ENCODE measurements around the gene KCTD10. TPM values are rescaled to one million over a fixed set of nuclear protein-coding genes. Genes with fewer than 3 reads are reported as not detected.
"Not testable (repeated sequence)": the region's sequence is repeated elsewhere in the genome, so short reads cannot be mapped to it uniquely, and the experiment has no call there.

KCTD10 gene
- total RNA-seq, 1 donor from 2014 or later: 21.5 TPM

- H3K4me1 ChIP-seq: peaks cover 57% of the 10 kb centered on the region
- intact Hi-C loops (cut with micrococcal nuclease): no loop called here
- H3K36me3 ChIP-seq: peaks cover 33% of the 10 kb centered on the region
- peak overlapping the region; percentile 72 for H3K27ac ChIP-seq (replicated peaks)
- no peak for TF ChIP-seq CTCF (IDR thresholded peaks at IDR 0.05; ENCODE audit: borderline replicate concordance)
- no peak for DNase-seq
- H3K27me3 ChIP-seq (ENCODE audit: low read depth): no peaks in the 10 kb centered on the region
- H3K4me3 ChIP-seq: no peak overlapping the region
- no peaks in the 10 kb centered on the region for H3K9me3 ChIP-seq (replicated peaks)
These were observed 32.8 kb downstream of the KCTD10 start for GRCh38 chr12:109444259-109444658.

GRCh38 chr12:109443794-109444193 lies 33.3 kb downstream of the KCTD10 start:
- no peak for DNase-seq
- Histone ChIP-seq H3K27ac (replicated peaks) (peak overlapping the region; percentile 72), H3K27me3 (ENCODE audit: low read depth) (no peaks in the 10 kb centered on the region), H3K4me3 (no peak overlapping the region), H3K9me3 (replicated peaks) (no peaks in the 10 kb centered on the region), H3K36me3 (peaks cover 33% of the 10 kb centered on the region), H3K4me1 (peaks cover 57% of the 10 kb centered on the region)
- TF ChIP-seq CTCF (IDR thresholded peaks at IDR 0.05; ENCODE audit: borderline replicate concordance): peak; percentile 50
- intact Hi-C loops (cut with micrococcal nuclease): no loop called here

GRCh38 chr12:109440851-109441490 lies 36.1 kb downstream of the KCTD10 start:
- H3K9me3 ChIP-seq (replicated peaks): no peaks in the 10 kb centered on the region
- peaks cover 37% of the 10 kb centered on the region for H3K4me1 ChIP-seq
- DNase-seq: no peak
- TF ChIP-seq CTCF (IDR thresholded peaks at IDR 0.05; ENCODE audit: borderline replicate concordance): no peak
- intact Hi-C loops (cut with micrococcal nuclease): no loop called here
- no peak overlapping the region for H3K27ac ChIP-seq (replicated peaks)
- peaks cover 10% of the 10 kb centered on the region for H3K36me3 ChIP-seq
- no peaks in the 10 kb centered on the region for H3K27me3 ChIP-seq (ENCODE audit: low read depth)
- H3K4me3 ChIP-seq: no peak overlapping the region

GRCh38 chr12:109439951-109440350 lies 37.1 kb downstream of the KCTD10 start:
- H3K9me3 ChIP-seq (replicated peaks); DNase-seq; H3K27ac ChIP-seq (replicated peaks); H3K4me3 ChIP-seq; intact Hi-C loops (cut with micrococcal nuclease); H3K36me3 ChIP-seq; H3K27me3 ChIP-seq (ENCODE audit: low read depth): not testable (repeated sequence)
- H3K4me1 ChIP-seq: peaks cover 27% of the 10 kb centered on the region

- no peak for DNase-seq
- Histone ChIP-seq H3K27ac (replicated peaks) (no peak overlapping the region), H3K27me3 (ENCODE audit: low read depth) (no peaks in the 10 kb centered on the region), H3K9me3 (replicated peaks) (no peaks in the 10 kb centered on the region), H3K4me1 (peaks cover 19% of the 10 kb centered on the region), H3K36me3 (peaks cover 5% of the 10 kb centered on the region), H3K4me3 (no peak overlapping the region)
- TF ChIP-seq CTCF (IDR thresholded peaks at IDR 0.05; ENCODE audit: borderline replicate concordance): no peak
- intact Hi-C loops (cut with micrococcal nuclease): no loop called here
These were observed 37.9 kb downstream of the KCTD10 start for GRCh38 chr12:109439181-109439580.

- no peak overlapping the region for H3K27ac ChIP-seq (replicated peaks)
- H3K27me3 ChIP-seq (ENCODE audit: low read depth): no peaks in the 10 kb centered on the region
- no peak for TF ChIP-seq CTCF (IDR thresholded peaks at IDR 0.05; ENCODE audit: borderline replicate concordance)
- DNase-seq: no peak
- H3K9me3 ChIP-seq (replicated peaks): no peaks in the 10 kb centered on the region
- H3K4me3 ChIP-seq: no peak overlapping the region
- peaks cover 19% of the 10 kb centered on the region for H3K4me1 ChIP-seq
- H3K36me3 ChIP-seq: no peaks in the 10 kb centered on the region
- intact Hi-C loops (cut with micrococcal nuclease): no loop called here
These were observed 40.9 kb downstream of the KCTD10 start for GRCh38 chr12:109436188-109436560.
